Raji (cell line): Measurements from ENCODE around the gene GBA3.

ENCODE experiments used
- POLR2A ChIP-seq: IDR thresholded peaks from 2 replicates; pipeline ENCODE4 v1.6.1; 2011; ENCODE audit warnings: low read depth, low read length, control low read depth; ENCODE audit not compliant: insufficient read depth

GBA3 gene

GRCh38 chr4:22721204-22721603, 28.5 kb downstream of the GBA3 start:
- no peak for TF ChIP-seq POLR2A

GRCh38 chr4:22730021-22730420, 37.3 kb downstream of the GBA3 start:
- no peak for TF ChIP-seq POLR2A

- no peak for TF ChIP-seq POLR2A
These were observed 41.1 kb downstream of the GBA3 start for GRCh38 chr4:22733816-22734215.

- TF ChIP-seq POLR2A, result no peak
These were observed 44.2 kb downstream of the GBA3 start for GRCh38 chr4:22736912-22737311.

- no peak for TF ChIP-seq POLR2A
These were observed 47.2 kb downstream of the GBA3 start for GRCh38 chr4:22739968-22740367.

GRCh38 chr4:22741744-22742143, 49.0 kb downstream of the GBA3 start:
- no peak for TF ChIP-seq POLR2A

- TF ChIP-seq POLR2A, result no peak
These were observed 50.6 kb downstream of the GBA3 start for GRCh38 chr4:22743290-22743689.

GRCh38 chr4:22744478-22745062, 51.8 kb downstream of the GBA3 start:
- TF ChIP-seq POLR2A, result no peak

GRCh38 chr4:22745234-22745633, 52.5 kb downstream of the GBA3 start:
- TF ChIP-seq POLR2A, result no peak

GRCh38 chr4:22754116-22754515, 61.4 kb downstream of the GBA3 start:
- TF ChIP-seq POLR2A, result no peak

- TF ChIP-seq POLR2A, result no peak
These were observed 69.8 kb downstream of the GBA3 start for GRCh38 chr4:22762548-22762947.

GRCh38 chr4:22764183-22764582, 71.4 kb downstream of the GBA3 start:
- no peak for TF ChIP-seq POLR2A

GRCh38 chr4:22766068-22766467, 73.3 kb downstream of the GBA3 start:
- no peak for TF ChIP-seq POLR2A

- no peak for TF ChIP-seq POLR2A
These were observed 85.9 kb downstream of the GBA3 start for GRCh38 chr4:22778547-22779163.

- no peak for TF ChIP-seq POLR2A
These were observed 87.6 kb downstream of the GBA3 start for GRCh38 chr4:22780317-22780716.

GRCh38 chr4:22780797-22781196, 88.1 kb downstream of the GBA3 start:
- no peak for TF ChIP-seq POLR2A

- no peak for TF ChIP-seq POLR2A
These were observed 95.1 kb downstream of the GBA3 start for GRCh38 chr4:22787753-22788375.

- no peak for TF ChIP-seq POLR2A
These were observed 97.9 kb downstream of the GBA3 start for GRCh38 chr4:22790631-22791030.
